Peyer's patch (tissue), 4 donors: ENCODE measurements around the gene GMCL1. TPM values are rescaled to one million over a fixed set of nuclear protein-coding genes. Genes with fewer than 3 reads are reported as not detected.

Experiments
- DNase-seq, 3 donors: peaks; one replicate each; pipeline ENCODE4 v3.0.0-alpha.2; 2017 to 2019
- H3K27ac ChIP-seq, 4 donors: fragments of 200-600 bp; sonication (generic); one replicate each; pipeline ENCODE4 v1.5.1; 2016 to 2019
- H3K27me3 ChIP-seq, 2 donors: fragments of 200-600 bp; sonication (generic); one replicate each; pipeline ENCODE4 v1.5.1; 2019
- H3K36me3 ChIP-seq, 3 donors: fragments of 200-600 bp; sonication (generic); one replicate each; pipeline ENCODE4 v1.5.1; 2016 to 2019
- H3K4me1 ChIP-seq, 4 donors: fragments of 200-600 bp; sonication (generic); one replicate each; pipeline ENCODE4 v1.5.1; 2016 to 2019
- H3K4me3 ChIP-seq, 4 donors: fragments of 200-600 bp; sonication (generic); 1 replicate in 3 of 4; 2 replicates in 1 of 4; pipeline ENCODE4 v1.5.1; 2016 to 2019; ENCODE audit warnings: mild to moderate bottlenecking in 1 of 4
- H3K9me3 ChIP-seq, 4 donors: fragments of 200-600 bp; sonication (generic); one replicate each; pipeline ENCODE4 v1.5.1; 2016 to 2019; ENCODE audit warnings: mild to moderate bottlenecking in 1 of 4
- CTCF ChIP-seq, 6 experiments: fragments of 450-650 bp in 4 of 6; fragments of 200-600 bp in 2 of 6; sonication (generic) in 1 of 6; IDR thresholded peaks; one replicate each; pipeline ENCODE4 v1.5.1; 2017 to 2019; ENCODE audit warnings: antibody characterized with exemption in 6 of 6, mild to moderate bottlenecking in 3 of 6, moderate library complexity in 1 of 6
- POLR2A ChIP-seq, 2 donors: fragments of 450-650 bp; IDR thresholded peaks; one replicate each; pipeline ENCODE4 v1.5.1; 2017; ENCODE audit warnings: antibody characterized with exemption in 2 of 2, mild to moderate bottlenecking in 2 of 2, moderate library complexity in 2 of 2
- total RNA-seq, 4 donors: library from RNA; depleted of rRNA; stranded (reverse); fragments of >200 nt; gene quantifications; one replicate each; pipeline ENCODE4 v1.1.0, GENCODE V29; 2016

The GMCL1 gene
- 10 to 100 TPM; 15.4 to 29.2 (median 23.0) TPM for total RNA-seq

- no peaks in the 10 kb centered on the region for H3K27me3 ChIP-seq
- peak within 1 kb of the TSS; percentile 86 to 96 (median 92) for H3K27ac ChIP-seq
- peaks cover 0 to 10% (median 0%) of the 10 kb centered on the region in 3 donors for H3K36me3 ChIP-seq
- peak within 1 kb of the TSS; percentile 83 to 100 (median 94) for H3K4me3 ChIP-seq
- peaks cover 0 to 29% (median 5%) of the 10 kb centered on the region in 4 donors for H3K4me1 ChIP-seq
- peak; percentile 97 to 99 (median 99) for DNase-seq
- H3K9me3 ChIP-seq: no peaks in the 10 kb centered on the region
- TF ChIP-seq POLR2A (IDR thresholded peaks at IDR 0.05) (peak; percentile 65 to 86), CTCF (IDR thresholded peaks at IDR 0.05) (no peak)
Observed at GRCh38 chr2:69829256-69830044, at the start of gene GMCL1. Gene GMCL1, plus strand, starts transcription at chr2:69829660. Its CDS starts 233 bp downstream, at chr2:69829893.

GRCh38 chr2:69780921-69781320 lies 48.5 kb upstream of the GMCL1 start:
- Histone ChIP-seq H3K27ac (peak overlapping the region in 3 of 4 donors; percentile 41 to 85 (median 75)), H3K9me3 (no peaks in the 10 kb centered on the region), H3K4me3 (peak overlapping the region in 1 of 4 donors; percentile 18), H3K27me3 (no peaks in the 10 kb centered on the region), H3K4me1 (peaks cover 0 to 21% (median 0%) of the 10 kb centered on the region in 4 donors), H3K36me3 (peaks cover 0 to 11% (median 0%) of the 10 kb centered on the region in 3 donors)
- DNase-seq: no peak
- TF ChIP-seq POLR2A (IDR thresholded peaks at IDR 0.05) (no peak), CTCF (IDR thresholded peaks at IDR 0.05) (no peak)

- no peak for TF ChIP-seq POLR2A (IDR thresholded peaks at IDR 0.05)
- TF ChIP-seq CTCF (IDR thresholded peaks at IDR 0.05): no peak
- H3K4me1 ChIP-seq: peaks cover 0 to 21% (median 0%) of the 10 kb centered on the region in 4 donors
- H3K27me3 ChIP-seq: no peaks in the 10 kb centered on the region
- peaks cover 0 to 14% (median 0%) of the 10 kb centered on the region in 3 donors for H3K36me3 ChIP-seq
- no peak overlapping the region for H3K4me3 ChIP-seq
- H3K9me3 ChIP-seq: no peaks in the 10 kb centered on the region
- H3K27ac ChIP-seq: peak overlapping the region in 3 of 4 donors; percentile 52 to 85 (median 75)
- DNase-seq: peak in 1 of 3 donors; percentile 76
Observed at GRCh38 chr2:69781321-69782248, 47.9 kb upstream of the GMCL1 start.

GRCh38 chr2:69784228-69784627 lies 45.2 kb upstream of the GMCL1 start:
- Histone ChIP-seq H3K36me3 (peaks cover 0 to 25% (median 0%) of the 10 kb centered on the region in 3 donors), H3K4me3 (no peak overlapping the region), H3K4me1 (peaks cover 0 to 17% (median 0%) of the 10 kb centered on the region in 4 donors), H3K27ac (no peak overlapping the region), H3K9me3 (no peaks in the 10 kb centered on the region), H3K27me3 (no peaks in the 10 kb centered on the region)
- no peak for DNase-seq
- TF ChIP-seq CTCF (IDR thresholded peaks at IDR 0.05) (no peak), POLR2A (IDR thresholded peaks at IDR 0.05) (no peak)

GRCh38 chr2:69785358-69785757 lies 44.1 kb upstream of the GMCL1 start:
- Histone ChIP-seq H3K27ac (no peak overlapping the region), H3K4me3 (no peak overlapping the region), H3K9me3 (no peaks in the 10 kb centered on the region), H3K4me1 (peaks cover 0 to 11% (median 0%) of the 10 kb centered on the region in 4 donors), H3K27me3 (no peaks in the 10 kb centered on the region), H3K36me3 (peaks cover 0 to 25% (median 0%) of the 10 kb centered on the region in 3 donors)
- DNase-seq: no peak
- TF ChIP-seq CTCF (IDR thresholded peaks at IDR 0.05) (no peak), POLR2A (IDR thresholded peaks at IDR 0.05) (no peak)
